ENCODE results near the gene LALBA. TPM values are rescaled to one million over a fixed set of nuclear protein-coding genes. Genes with fewer than 3 reads are reported as not detected.
"Not testable (repeated sequence)": the region's sequence is repeated elsewhere in the genome, so short reads cannot be mapped to it uniquely, and the experiment has no call there.

Gene LALBA
- total RNA-seq, 1 experiment from 2014 or later = not detected

DNA sequence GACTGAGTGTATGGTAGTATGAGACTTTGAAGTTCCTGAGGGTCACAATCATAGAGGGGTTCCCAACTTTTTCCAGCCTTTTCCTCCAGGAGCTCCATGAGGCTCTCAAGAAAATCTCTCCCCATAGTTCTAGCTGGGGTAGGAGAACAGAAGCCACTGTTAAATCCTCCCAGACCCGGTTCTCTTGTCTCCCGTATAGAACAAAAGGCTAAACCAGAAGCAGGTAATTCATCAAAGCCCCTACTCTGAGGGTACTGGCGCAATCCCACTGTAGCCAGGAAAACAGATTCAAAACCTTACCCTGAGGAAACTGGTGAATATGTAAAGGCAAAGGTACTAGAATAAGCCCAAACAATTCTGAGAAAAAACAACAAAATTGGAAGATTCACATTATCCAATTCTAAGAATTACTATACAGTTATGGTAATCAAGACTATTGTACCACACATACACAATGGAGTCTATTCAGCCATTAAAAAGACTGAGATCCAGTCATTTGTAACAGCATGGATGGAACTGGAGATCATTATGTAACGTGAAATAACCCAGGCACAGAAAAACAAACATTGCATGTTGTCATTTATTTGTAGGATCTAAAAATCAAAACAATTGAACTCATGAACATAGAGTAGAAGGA, 23.9 kb downstream of the LALBA start:
- DNase-seq (ENCODE audit: low read depth) = no peak
- in situ Hi-C loops (cut with HindIII; ENCODE audit: low pct_unique_long_range_greater_than_20kb, low sequenced_read_pairs) = no loop called here

DNA sequence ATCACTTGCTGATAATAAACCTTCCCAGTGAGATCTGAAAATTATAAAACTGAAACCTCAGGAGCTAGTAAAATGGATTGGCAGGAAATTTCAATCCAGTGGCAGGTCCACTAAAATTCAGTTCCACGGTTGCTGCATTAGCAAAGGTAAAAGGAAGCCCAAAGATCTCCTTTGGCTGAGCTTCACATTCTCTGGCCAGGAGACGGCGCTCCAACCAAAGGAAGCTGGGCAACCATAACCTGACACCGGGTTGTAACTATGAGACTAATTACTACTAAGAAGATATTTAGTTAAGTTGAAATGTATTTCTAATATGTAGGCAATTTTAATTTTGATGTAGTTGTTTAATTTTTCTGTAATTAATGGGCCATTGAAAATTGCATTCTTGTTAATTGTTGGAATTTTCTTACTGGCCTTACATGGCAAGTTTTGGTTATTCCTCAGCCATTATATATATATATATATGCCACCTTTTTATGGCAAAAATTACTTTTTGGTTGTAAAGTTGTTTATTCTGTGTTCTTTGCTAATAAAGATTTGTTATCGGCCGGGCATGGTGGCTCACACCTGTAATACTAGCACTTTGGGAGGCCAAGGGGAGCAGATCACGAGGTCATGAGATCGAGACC, 27.4 kb downstream of the LALBA start:
- in situ Hi-C loops (cut with HindIII; ENCODE audit: low pct_unique_long_range_greater_than_20kb, low sequenced_read_pairs) = no loop called here
- DNase-seq (ENCODE audit: low read depth) = no peak

DNA sequence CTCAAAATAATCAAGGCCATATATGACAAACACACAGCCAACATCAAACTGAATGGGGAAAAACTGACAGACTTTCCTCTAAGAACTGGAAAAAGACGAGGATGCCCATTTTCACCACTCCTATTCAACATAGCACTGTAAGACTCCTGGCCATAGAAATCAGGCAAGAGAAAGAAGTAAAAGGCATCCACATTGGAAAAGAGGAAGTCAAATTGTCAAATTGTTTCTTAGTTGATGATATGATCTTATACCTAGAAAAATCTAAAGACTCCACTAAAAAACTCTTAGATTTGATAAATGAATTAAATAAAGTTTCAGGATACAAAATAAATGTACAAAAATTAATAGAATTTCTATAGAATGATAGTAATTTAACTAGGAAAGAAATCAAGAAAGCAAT, 33.2 kb downstream of the LALBA start:
- DNase-seq (ENCODE audit: low read depth) = no peak
- in situ Hi-C loops (cut with HindIII; ENCODE audit: low pct_unique_long_range_greater_than_20kb, low sequenced_read_pairs) = no loop called here

DNA sequence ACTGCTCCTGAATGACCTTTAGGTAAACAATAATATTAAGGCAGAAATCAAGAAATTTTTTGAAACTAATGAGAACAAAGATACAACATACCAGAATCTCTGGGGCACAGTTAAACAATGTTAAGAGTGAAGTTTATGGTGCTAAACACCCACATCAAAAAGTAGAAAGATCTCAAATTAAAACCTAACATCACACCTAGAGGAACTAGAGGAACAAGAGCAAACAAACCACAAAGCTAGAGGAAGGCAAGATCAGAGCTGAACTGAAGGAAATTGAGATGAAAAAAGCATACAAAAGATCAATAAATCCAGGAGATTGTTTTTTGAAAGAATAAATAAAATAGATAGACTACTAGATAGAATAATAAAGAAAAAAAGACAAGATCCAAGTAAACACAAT, 37.2 kb downstream of the LALBA start:
- in situ Hi-C loops (cut with HindIII; ENCODE audit: low pct_unique_long_range_greater_than_20kb, low sequenced_read_pairs) = no loop called here
- no peak for DNase-seq (ENCODE audit: low read depth)

DNA sequence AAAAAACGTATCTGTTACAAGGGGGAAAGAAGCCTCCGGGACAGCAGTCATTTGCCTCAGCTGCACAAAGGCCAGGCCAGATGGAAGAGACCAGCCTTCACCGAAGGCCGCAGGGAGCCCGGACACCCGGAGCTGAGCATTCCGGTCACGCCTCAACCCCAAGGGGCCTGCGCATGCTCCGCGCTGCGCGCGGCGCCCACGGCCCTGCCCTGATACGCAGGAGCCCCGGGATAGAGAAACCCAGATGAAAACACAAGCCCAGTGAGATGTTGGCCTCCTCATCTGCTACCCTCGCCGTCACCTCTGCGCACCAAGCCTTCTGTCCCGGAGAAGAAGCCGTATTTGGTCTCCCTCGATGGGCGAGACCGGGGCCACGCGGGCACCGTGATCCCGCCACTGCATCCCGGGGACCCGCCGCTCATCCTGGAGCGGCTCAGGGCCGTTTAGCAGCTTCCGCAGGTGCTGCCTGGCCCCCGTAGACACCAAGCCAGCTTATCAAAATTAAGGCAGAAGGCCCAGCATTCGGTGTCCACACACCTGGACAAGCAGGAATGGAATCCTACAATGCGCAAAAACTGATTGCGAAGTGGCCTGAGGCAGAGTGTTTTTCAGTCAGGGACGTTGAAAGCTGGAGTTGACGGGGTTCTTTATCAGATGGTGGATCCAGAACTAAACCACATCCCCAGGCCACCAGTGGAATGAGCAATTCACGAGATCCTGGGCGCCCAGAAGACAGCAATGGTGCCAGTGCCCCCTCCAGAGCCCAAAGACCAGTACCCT, 41.8 kb downstream of the LALBA start:
- in situ Hi-C loops (cut with HindIII; ENCODE audit: low pct_unique_long_range_greater_than_20kb, low sequenced_read_pairs) = no loop called here
- no peak for DNase-seq (ENCODE audit: low read depth)

DNA sequence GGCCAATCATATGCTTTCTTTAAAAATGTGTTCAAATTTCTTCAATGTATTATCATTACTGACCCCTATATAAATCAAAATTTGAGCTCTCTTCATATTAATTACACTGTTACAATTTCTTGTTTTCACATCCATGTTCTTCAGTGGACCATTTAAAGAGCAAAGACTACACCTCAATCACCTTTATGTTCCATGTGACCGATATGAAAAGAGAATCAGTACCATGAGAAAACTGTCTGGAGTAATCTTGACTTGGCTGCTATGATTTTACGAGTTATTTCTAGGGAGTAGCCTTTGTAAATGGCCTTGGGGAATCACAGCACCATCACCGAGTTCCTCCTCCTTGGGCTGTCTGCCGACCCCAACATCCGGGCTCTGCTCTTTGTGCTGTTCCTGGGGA, 44.5 kb downstream of the LALBA start, which contains the start of gene OR8S1:
TSS of gene OR8S1 (plus strand) at position 301 of the 400 bp plus-strand sequence. CDS start at position 301, 0 bp downstream.
- no peak for DNase-seq (ENCODE audit: low read depth)
- in situ Hi-C loops (cut with HindIII; ENCODE audit: low pct_unique_long_range_greater_than_20kb, low sequenced_read_pairs) = no loop called here

DNA sequence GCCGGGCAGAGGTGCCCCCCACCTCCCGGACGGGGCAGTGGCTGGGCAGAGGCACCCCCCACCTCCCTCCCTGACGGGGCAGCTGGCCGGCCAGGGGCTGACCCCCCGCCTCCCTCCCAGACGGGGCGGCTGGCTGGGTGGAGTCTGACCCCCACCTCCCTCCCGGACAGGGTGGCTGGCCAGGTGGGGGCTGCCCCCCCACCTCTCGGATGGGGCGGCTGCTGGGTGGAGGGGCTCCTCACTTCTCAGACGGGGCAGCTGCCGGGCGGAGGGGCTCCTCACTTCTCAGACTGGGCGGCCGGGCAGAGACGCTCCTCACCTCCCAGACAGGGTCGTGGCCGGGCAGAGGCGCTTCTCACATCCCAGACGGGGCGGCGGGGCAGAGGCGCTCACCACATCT, 49.5 kb downstream of the LALBA start:
- in situ Hi-C loops (cut with HindIII; ENCODE audit: low pct_unique_long_range_greater_than_20kb, low sequenced_read_pairs) = not testable (repeated sequence)

More for the DNA sequence above, 49.5 kb downstream of the LALBA start:
- not testable (repeated sequence) for DNase-seq (ENCODE audit: low read depth)

Other genes with a start within 250 kb of the LALBA start
- 3.5 and 4.4 TPM in 2 replicates for gene ZNF641, start 219.1 kb downstream of the LALBA start, total RNA-seq (2014; rRNA removed; shearing (Covaris generic); ENCODE audit: low replicate concordance)
- gene ANP32D, start 97.5 kb downstream of the LALBA start, total RNA-seq (2014; rRNA removed; shearing (Covaris generic); ENCODE audit: low replicate concordance) = not detected in 2 replicates
- gene C12orf54, start 87.5 kb downstream of the LALBA start, total RNA-seq (2014; rRNA removed; shearing (Covaris generic); ENCODE audit: low replicate concordance) = not detected in 2 replicates
- not detected in 2 replicates for gene OR8S1, start 44.4 kb downstream of the LALBA start, total RNA-seq (2014; rRNA removed; shearing (Covaris generic); ENCODE audit: low replicate concordance)
- gene KANSL2, start 112.2 kb upstream of the LALBA start, total RNA-seq (2014; rRNA removed; shearing (Covaris generic); ENCODE audit: low replicate concordance) = 47.5 and 84.0 TPM in 2 replicates
- gene CCNT1, start 146.7 kb upstream of the LALBA start, total RNA-seq (2014; rRNA removed; shearing (Covaris generic); ENCODE audit: low replicate concordance) = 21.8 and 21.9 TPM in 2 replicates
- gene ADCY6, start 219.0 kb upstream of the LALBA start, total RNA-seq (2014; rRNA removed; shearing (Covaris generic); ENCODE audit: low replicate concordance) = 65.4 and 76.6 TPM in 2 replicates
- gene CACNB3, start 248.4 kb upstream of the LALBA start, total RNA-seq (2014; rRNA removed; shearing (Covaris generic); ENCODE audit: low replicate concordance) = 27.9 and 32.8 TPM in 2 replicates

Measured in Caki2 (cell line).